GM21423 (cell line): Measurements from ENCODE around the gene ACVR2B.
A peak's percentile ranks its signal among the peaks of the same experiment; 100 is the strongest.

ENCODE experiments used
- ATAC-seq: cut with Tn5 transposase; IDR thresholded peaks from one replicate; pipeline ENCODE4 v1.9.1; 2021; ENCODE audit warnings: mild to moderate bottlenecking, moderate library complexity; ENCODE audit not compliant: unreplicated experiment

ACVR2B gene

GRCh38 chr3:38480930-38481329 lies 27.2 kb downstream of the ACVR2B start:
- no peak for ATAC-seq

- ATAC-seq, result no peak
These were observed 29.3 kb downstream of the ACVR2B start for GRCh38 chr3:38482951-38483350.

GRCh38 chr3:38487323-38487722 lies 33.6 kb downstream of the ACVR2B start:
- peak; percentile 79 for ATAC-seq

GRCh38 chr3:38488949-38489348 lies 35.3 kb downstream of the ACVR2B start:
- no peak for ATAC-seq

GRCh38 chr3:38489766-38490165 lies 36.1 kb downstream of the ACVR2B start:
- ATAC-seq, result no peak

GRCh38 chr3:38490281-38491030 lies 36.8 kb downstream of the ACVR2B start:
- ATAC-seq, result no peak

GRCh38 chr3:38491215-38491614 lies 37.5 kb downstream of the ACVR2B start:
- no peak for ATAC-seq

- ATAC-seq, result no peak
These were observed 39.3 kb downstream of the ACVR2B start for GRCh38 chr3:38493031-38493430.

- peak; percentile 85 for ATAC-seq
These were observed 42.6 kb downstream of the ACVR2B start, which contains the start of gene EXOG for GRCh38 chr3:38496131-38496910. Gene EXOG (plus strand): TSS chr3:38496340. CDS start chr3:38496368, 28 bp downstream.

- ATAC-seq, result no peak
These were observed 43.3 kb downstream of the ACVR2B start for GRCh38 chr3:38497031-38497430.

GRCh38 chr3:38500688-38501417 lies 47.2 kb downstream of the ACVR2B start:
- no peak for ATAC-seq

- peak; percentile 99 for ATAC-seq
These were observed 53.4 kb downstream of the ACVR2B start for GRCh38 chr3:38507120-38507519.

GRCh38 chr3:38509732-38510131 lies 56.0 kb downstream of the ACVR2B start:
- no peak for ATAC-seq

- ATAC-seq, result no peak
These were observed 56.9 kb downstream of the ACVR2B start for GRCh38 chr3:38510631-38511030.

- no peak for ATAC-seq
These were observed 57.9 kb downstream of the ACVR2B start for GRCh38 chr3:38511546-38511945.

- no peak for ATAC-seq
These were observed 61.7 kb downstream of the ACVR2B start for GRCh38 chr3:38515367-38515766.

GRCh38 chr3:38516669-38517068 lies 63.0 kb downstream of the ACVR2B start:
- no peak for ATAC-seq

- no peak for ATAC-seq
These were observed 65.3 kb downstream of the ACVR2B start for GRCh38 chr3:38519000-38519399.

- ATAC-seq, result no peak
These were observed 66.0 kb downstream of the ACVR2B start for GRCh38 chr3:38519651-38520050.

- ATAC-seq, result no peak
These were observed 67.8 kb downstream of the ACVR2B start for GRCh38 chr3:38521391-38521987.

- ATAC-seq, result no peak
These were observed 68.3 kb downstream of the ACVR2B start for GRCh38 chr3:38522002-38522401.
